Nephron progenitor cell (in vitro differentiated cells): ENCODE results near the gene IKBKE.
A peak's percentile ranks its signal among the peaks of the same experiment; 100 is the strongest.

Source experiments
- DNase-seq: peaks from one replicate; pipeline ENCODE4 v3.0.0; 2021
- H3K27ac Mint-ChIP-seq: 2 replicates; pipeline ENCODE4 v1.8.0; 2021; ENCODE audit warnings: mild to moderate bottlenecking, moderate library complexity, mixed read lengths
- H3K27me3 Mint-ChIP-seq: 2 replicates; pipeline ENCODE4 v1.8.0; 2021; ENCODE audit warnings: mild to moderate bottlenecking, low read depth, mixed read lengths; ENCODE audit not compliant: poor library complexity
- H3K36me3 Mint-ChIP-seq: 2 replicates; pipeline ENCODE4 v1.8.0; 2021; ENCODE audit warnings: low read depth, mixed read lengths
- H3K4me1 Mint-ChIP-seq: 2 replicates; pipeline ENCODE4 v1.8.0; 2021; ENCODE audit warnings: mixed read lengths
- H3K4me3 Mint-ChIP-seq: 2 replicates; pipeline ENCODE4 v1.8.0; 2021; ENCODE audit warnings: mild to moderate bottlenecking, moderate library complexity, mixed read lengths
- H3K9me3 Mint-ChIP-seq: 2 replicates; pipeline ENCODE4 v1.8.0; 2021; ENCODE audit warnings: mild to moderate bottlenecking, moderate library complexity, mixed read lengths
- TF ChIP-seq, protein P1 (sequence below): fragments of 200-600 bp; sonication (generic); IDR thresholded peaks from 2 replicates; pipeline ENCODE4 v1.5.0; 2021; ENCODE audit warnings: antibody characterized with exemption

The IKBKE gene

DNA sequence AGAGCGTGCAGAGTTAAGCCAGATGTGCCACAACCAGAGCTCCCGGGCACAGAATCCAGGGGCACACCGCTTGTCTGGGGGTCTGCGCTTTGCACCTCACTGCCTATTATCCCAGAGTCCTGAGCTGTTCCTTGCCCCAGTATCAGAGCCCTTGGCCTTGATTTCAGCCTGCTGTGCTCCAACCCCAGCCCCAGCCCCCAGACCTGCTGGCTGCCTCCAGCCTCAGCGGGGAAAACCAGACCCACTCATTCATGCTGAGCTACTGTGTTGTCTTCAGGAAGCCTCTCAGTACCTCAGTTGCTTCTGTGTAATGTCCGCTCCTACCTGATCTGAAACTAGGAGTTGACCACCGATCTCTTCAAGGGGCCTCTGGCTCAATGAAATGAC, 1.1 kb downstream of the IKBKE start:
- Mint-ChIP-seq H3K4me3 (peak overlapping the region; percentile 86), H3K36me3 (peaks cover 22% of the 10 kb centered on the region), H3K4me1 (peaks cover 78% of the 10 kb centered on the region), H3K27me3 (peaks cover 20% of the 10 kb centered on the region), H3K27ac (peak overlapping the region; percentile 29), H3K9me3 (no peaks in the 10 kb centered on the region)
- DNase-seq: no peak
- TF ChIP-seq, protein P1, sequence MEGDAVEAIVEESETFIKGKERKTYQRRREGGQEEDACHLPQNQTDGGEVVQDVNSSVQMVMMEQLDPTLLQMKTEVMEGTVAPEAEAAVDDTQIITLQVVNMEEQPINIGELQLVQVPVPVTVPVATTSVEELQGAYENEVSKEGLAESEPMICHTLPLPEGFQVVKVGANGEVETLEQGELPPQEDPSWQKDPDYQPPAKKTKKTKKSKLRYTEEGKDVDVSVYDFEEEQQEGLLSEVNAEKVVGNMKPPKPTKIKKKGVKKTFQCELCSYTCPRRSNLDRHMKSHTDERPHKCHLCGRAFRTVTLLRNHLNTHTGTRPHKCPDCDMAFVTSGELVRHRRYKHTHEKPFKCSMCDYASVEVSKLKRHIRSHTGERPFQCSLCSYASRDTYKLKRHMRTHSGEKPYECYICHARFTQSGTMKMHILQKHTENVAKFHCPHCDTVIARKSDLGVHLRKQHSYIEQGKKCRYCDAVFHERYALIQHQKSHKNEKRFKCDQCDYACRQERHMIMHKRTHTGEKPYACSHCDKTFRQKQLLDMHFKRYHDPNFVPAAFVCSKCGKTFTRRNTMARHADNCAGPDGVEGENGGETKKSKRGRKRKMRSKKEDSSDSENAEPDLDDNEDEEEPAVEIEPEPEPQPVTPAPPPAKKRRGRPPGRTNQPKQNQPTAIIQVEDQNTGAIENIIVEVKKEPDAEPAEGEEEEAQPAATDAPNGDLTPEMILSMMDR: no peak

DNA sequence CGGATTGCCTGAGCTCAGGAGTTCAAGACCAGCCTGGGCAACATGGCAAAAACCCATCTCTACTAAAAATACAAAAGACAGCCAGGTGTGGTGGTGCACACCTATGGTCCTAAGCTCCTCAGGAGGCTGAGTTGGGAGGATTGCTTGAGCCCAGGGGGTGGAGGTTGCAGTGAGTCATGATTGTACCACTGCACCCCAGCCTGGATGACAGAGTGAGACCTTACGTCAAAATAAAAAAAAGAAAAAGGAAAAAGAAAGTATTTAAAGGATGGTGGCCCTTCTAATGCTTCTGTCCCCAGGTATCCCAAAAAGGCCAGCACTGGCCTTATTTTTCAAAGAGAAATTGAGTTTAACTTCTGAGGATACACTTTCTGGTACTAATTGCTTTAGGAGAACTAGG, 1.7 kb downstream of the IKBKE start:
- TF ChIP-seq, protein P1: no peak
- no peaks in the 10 kb centered on the region for H3K9me3 Mint-ChIP-seq
- H3K4me3 Mint-ChIP-seq: peak overlapping the region; percentile 86
- peaks cover 27% of the 10 kb centered on the region for H3K36me3 Mint-ChIP-seq
- DNase-seq: no peak
- peaks cover 72% of the 10 kb centered on the region for H3K4me1 Mint-ChIP-seq
- H3K27ac Mint-ChIP-seq: peak overlapping the region; percentile 29
- H3K27me3 Mint-ChIP-seq: peaks cover 17% of the 10 kb centered on the region

DNA sequence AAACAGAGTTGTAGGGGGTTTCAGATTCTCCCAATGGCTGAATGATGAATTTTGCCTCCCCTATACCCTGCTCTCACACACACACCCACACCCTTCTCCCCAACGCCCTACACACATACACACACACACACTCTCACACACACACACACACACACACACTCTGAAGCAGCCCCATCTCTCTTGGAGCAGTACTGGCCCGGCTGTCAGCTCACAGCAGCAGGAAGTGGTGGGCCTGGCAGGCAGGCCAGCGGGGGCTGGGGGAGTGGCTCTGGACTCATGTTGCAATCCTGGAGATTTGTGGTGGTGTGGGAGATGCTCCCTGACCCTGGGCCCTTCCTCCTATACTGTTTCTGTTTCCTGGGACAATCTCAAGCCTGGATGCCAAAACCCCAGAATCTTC, 2.2 kb downstream of the IKBKE start:
- Mint-ChIP-seq H3K36me3 (peaks cover 29% of the 10 kb centered on the region), H3K9me3 (no peaks in the 10 kb centered on the region), H3K4me1 (peaks cover 67% of the 10 kb centered on the region), H3K27me3 (peaks cover 15% of the 10 kb centered on the region), H3K4me3 (peak overlapping the region; percentile 68), H3K27ac (peak overlapping the region; percentile 56)
- TF ChIP-seq, protein P1: no peak
- DNase-seq: peak; percentile 74

DNA sequence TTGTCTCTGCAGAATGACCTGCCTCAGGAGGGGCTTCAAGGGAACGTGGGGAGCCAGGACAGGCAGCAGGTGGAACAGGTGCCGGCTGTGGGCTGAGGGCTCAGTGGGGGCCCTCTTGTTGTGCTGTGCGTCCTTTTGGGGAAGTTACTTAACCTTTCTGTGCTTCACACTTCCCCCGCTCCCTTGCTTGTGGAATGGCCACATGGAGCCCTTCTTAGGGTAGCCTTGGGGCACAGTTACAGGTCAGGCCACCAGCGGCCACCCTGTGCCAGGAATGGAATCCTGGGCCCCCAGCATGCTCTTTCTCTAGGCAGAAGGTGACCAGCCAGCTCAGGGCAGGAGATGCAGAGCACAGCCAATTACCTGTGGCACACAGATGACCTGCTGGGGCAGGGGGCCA, 2.6 kb downstream of the IKBKE start:
- DNase-seq: no peak
- Mint-ChIP-seq H3K27ac (peak overlapping the region; percentile 56), H3K27me3 (peaks cover 12% of the 10 kb centered on the region), H3K36me3 (peaks cover 29% of the 10 kb centered on the region), H3K9me3 (no peaks in the 10 kb centered on the region), H3K4me3 (peak overlapping the region; percentile 68), H3K4me1 (peaks cover 63% of the 10 kb centered on the region)
- TF ChIP-seq, protein P1: no peak

DNA sequence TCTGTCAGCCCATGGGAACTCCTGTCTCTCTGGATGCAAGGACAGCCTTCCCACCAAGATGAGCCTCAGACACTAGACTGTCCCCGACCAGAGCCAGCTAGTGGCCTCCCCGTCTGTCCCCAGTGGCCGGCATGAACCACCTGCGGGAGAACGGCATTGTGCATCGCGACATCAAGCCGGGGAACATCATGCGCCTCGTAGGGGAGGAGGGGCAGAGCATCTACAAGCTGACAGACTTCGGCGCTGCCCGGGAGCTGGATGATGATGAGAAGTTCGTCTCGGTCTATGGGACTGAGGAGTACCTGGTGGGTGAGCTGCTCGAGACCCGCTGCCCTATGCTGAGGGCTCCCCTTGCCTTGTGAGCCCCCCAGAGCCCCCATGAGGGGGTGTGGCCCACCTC, 5.8 kb downstream of the IKBKE start:
- TF ChIP-seq, protein P1: no peak
- DNase-seq: no peak
- Mint-ChIP-seq H3K4me3 (no peak overlapping the region), H3K9me3 (no peaks in the 10 kb centered on the region), H3K4me1 (peaks cover 39% of the 10 kb centered on the region), H3K27me3 (peaks cover 8% of the 10 kb centered on the region), H3K27ac (no peak overlapping the region), H3K36me3 (peaks cover 34% of the 10 kb centered on the region)

DNA sequence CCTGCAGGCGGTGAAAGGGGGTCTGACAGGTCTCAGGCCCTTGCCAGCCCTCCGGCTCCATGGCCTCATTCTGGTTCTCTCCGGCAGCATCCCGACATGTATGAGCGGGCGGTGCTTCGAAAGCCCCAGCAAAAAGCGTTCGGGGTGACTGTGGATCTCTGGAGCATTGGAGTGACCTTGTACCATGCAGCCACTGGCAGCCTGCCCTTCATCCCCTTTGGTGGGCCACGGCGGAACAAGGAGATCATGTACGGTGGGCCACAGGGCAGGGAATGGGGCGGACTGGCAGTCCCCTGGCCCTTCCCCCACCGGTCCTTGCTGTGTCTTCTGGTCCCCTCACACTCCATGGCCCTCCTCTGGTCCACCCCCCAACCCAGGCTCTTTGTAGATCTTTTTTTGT, 6.3 kb downstream of the IKBKE start:
- Mint-ChIP-seq H3K4me1 (peaks cover 34% of the 10 kb centered on the region), H3K36me3 (peaks cover 34% of the 10 kb centered on the region), H3K27ac (no peak overlapping the region), H3K27me3 (peaks cover 8% of the 10 kb centered on the region), H3K4me3 (no peak overlapping the region), H3K9me3 (no peaks in the 10 kb centered on the region)
- TF ChIP-seq, protein P1: no peak
- no peak for DNase-seq
